ENCODE measurements around the gene AQP6. TPM values are rescaled to one million over a fixed set of nuclear protein-coding genes. Genes with fewer than 3 reads are reported as not detected.

AQP6 gene
- total RNA-seq, 6 donors from 2014 or later, result 0.06 to 0.39 (median 0.24) TPM; not detected in 2

DNA sequence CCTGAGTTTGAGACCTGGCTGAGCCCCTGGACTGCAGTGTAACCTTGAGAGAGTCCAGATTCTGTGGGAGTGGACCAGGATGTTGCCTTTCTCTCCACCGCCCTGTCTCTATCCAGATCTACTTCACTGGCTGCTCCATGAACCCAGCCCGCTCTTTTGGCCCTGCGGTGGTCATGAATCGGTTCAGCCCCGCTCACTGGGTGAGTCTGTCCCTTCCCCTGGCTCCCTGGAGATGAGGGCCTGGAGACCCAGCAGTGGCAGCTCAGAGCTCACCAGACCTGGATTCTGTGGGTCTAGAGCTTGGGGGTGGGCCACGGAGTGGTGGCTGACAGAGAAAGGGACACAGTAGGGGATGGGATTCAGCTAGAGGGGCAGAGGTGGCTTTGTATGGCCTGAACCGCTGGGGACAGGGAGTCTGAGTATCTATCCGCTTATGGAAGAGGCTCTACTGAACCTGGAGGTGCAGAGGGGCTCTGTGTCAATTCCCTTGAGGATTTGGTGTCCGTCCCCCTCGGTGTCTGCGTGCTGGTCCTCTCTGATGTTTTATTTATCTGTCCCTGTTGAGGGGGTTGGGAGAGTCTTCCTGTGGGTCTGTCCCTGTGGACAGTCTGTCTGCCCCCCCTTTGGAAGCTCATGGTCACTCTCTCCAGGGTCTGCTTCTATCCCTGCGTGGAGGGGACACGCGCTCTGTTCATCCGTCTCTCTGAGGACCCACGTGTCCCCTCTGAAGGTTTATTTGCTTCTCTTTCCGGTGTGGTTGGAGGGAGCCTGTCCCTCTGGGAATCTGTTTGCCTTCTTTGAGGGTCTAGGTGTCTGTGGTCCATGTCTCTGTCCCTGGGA, 8.6 kb upstream of the AQP6 start:
- WGBS, 2 donors, result 82 to 86% methylated on average over 16 to 17 of the region's 17 CpGs
- TF ChIP-seq POLR2AphosphoS5 (IDR thresholded peaks at IDR 0.05), result no peak
- no peak for TF ChIP-seq EP300 (IDR thresholded peaks at IDR 0.05)
- no peak for TF ChIP-seq POLR2A (IDR thresholded peaks at IDR 0.05)
- TF ChIP-seq, protein P1, sequence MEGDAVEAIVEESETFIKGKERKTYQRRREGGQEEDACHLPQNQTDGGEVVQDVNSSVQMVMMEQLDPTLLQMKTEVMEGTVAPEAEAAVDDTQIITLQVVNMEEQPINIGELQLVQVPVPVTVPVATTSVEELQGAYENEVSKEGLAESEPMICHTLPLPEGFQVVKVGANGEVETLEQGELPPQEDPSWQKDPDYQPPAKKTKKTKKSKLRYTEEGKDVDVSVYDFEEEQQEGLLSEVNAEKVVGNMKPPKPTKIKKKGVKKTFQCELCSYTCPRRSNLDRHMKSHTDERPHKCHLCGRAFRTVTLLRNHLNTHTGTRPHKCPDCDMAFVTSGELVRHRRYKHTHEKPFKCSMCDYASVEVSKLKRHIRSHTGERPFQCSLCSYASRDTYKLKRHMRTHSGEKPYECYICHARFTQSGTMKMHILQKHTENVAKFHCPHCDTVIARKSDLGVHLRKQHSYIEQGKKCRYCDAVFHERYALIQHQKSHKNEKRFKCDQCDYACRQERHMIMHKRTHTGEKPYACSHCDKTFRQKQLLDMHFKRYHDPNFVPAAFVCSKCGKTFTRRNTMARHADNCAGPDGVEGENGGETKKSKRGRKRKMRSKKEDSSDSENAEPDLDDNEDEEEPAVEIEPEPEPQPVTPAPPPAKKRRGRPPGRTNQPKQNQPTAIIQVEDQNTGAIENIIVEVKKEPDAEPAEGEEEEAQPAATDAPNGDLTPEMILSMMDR (IDR thresholded peaks at IDR 0.05), result no peak
- DNase-seq, result no peak
- H3K27ac ChIP-seq, result no peak overlapping the region
- H3K9me3 ChIP-seq, result no peaks in the 10 kb centered on the region
- peaks cover 28 to 64% (median 53%) of the 10 kb centered on the region in 4 donors for H3K4me1 ChIP-seq
- peaks cover 0 to 22% (median 6%) of the 10 kb centered on the region in 4 donors for H3K27me3 ChIP-seq
- ATAC-seq (ENCODE audit: low FRiP score in 2 of 2), result no peak
- no peaks in the 10 kb centered on the region for H3K36me3 ChIP-seq
- no peak overlapping the region for H3K4me3 ChIP-seq

DNA sequence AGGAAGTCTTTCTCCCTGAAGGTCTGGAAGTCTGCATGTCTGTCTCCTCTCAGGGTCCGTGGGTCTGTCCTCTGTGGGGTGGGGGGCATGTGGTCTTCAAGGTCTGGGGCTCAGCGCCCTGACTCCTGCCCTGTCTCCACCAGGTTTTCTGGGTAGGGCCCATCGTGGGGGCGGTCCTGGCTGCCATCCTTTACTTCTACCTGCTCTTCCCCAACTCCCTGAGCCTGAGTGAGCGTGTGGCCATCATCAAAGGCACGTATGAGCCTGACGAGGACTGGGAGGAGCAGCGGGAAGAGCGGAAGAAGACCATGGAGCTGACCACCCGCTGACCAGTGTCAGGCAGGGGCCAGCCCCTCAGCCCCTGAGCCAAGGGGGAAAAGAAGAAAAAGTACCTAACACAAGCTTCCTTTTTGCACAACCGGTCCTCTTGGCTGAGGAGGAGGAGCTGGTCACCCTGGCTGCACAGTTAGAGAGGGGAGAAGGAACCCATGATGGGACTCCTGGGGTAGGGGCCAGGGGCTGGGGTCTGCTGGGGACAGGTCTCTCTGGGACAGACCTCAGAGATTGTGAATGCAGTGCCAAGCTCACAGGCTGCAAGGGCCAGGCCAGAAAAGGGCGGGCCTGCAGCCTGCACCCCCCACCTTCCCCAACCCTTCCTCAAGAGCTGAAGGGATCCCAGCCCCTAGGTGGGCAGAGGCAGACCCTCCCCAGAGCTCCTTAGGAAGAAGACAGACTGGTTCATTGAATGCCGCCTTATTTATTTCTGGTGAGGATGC, 7.7 kb upstream of the AQP6 start:
- no peak for DNase-seq
- Histone ChIP-seq H3K4me1 (peaks cover 22 to 56% (median 46%) of the 10 kb centered on the region in 4 donors), H3K9me3 (no peaks in the 10 kb centered on the region), H3K36me3 (no peaks in the 10 kb centered on the region), H3K27ac (no peak overlapping the region), H3K27me3 (peaks cover 0 to 22% (median 6%) of the 10 kb centered on the region in 4 donors), H3K4me3 (no peak overlapping the region)
- TF ChIP-seq EP300 (IDR thresholded peaks at IDR 0.05) (no peak), POLR2A (IDR thresholded peaks at IDR 0.05) (no peak)
- TF ChIP-seq, protein P1 (IDR thresholded peaks at IDR 0.05), result no peak
- no peak for ATAC-seq (ENCODE audit: low FRiP score in 2 of 2)
- 62 to 73% methylated on average over 10 to 13 of the region's 13 CpGs for WGBS, 2 donors

DNA sequence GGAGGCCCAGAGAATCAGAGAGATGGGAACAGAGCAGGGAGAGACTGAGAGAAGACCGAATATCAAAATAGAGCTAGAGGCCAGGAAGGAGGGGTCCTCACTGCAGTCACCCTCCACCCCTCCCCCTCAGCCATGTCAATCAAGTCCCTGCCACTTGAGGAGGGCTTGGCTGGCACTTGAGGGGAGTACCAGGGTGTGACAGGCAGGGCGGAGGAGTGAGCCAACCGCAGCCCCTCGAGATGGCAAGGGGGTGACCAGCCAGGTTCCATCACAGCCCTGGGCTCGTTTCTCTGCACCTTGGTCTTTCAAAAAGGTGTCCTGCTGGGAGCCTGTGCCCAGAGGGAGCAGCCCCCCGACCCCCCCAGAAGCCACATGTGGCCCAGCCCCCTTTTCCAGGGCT, 6.9 kb upstream of the AQP6 start:
- H3K4me1 ChIP-seq, result peaks cover 18 to 49% (median 38%) of the 10 kb centered on the region in 4 donors
- DNase-seq (peak in 1 of 2 donors; percentile 61), ATAC-seq (ENCODE audit: low FRiP score in 2 of 2) (no peak)
- no peak overlapping the region for H3K27ac ChIP-seq
- H3K27me3 ChIP-seq, result peaks cover 0 to 19% (median 5%) of the 10 kb centered on the region in 4 donors
- WGBS, 2 donors, result 39 to 74% methylated on average over 4 to 6 of the region's 6 CpGs
- H3K36me3 ChIP-seq, result no peaks in the 10 kb centered on the region
- no peaks in the 10 kb centered on the region for H3K9me3 ChIP-seq
- TF ChIP-seq EP300 (IDR thresholded peaks at IDR 0.05) (no peak), POLR2AphosphoS5 (IDR thresholded peaks at IDR 0.05) (no peak), POLR2A (IDR thresholded peaks at IDR 0.05) (no peak)
- TF ChIP-seq, protein P1 (IDR thresholded peaks at IDR 0.05), result no peak
- no peak overlapping the region for H3K4me3 ChIP-seq

DNA sequence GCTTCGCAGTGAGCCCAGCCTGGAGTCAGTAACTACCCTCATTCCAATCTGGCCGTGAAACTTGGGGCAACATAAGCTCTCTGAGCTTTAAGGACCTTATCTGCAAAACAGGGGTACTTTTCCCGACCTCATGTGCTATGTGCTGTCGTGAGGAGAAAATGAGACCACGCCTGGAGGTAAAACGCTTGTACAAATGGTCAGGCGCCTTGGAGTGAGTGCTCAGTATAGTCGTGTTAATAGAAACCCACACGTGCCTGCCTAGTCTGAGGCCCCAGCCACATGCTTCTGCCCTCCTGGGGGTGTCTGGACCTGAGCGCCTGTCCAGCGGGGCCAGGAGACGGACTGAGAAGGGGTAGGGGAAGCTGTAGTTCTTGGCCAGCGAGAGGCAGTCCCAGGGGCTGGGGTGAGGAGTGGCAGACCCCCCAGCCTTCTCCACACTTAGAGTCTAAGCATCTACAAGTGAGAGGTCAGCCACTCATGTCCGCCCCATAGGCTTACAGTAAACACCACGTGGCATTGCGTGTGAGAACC, 6.2 kb upstream of the AQP6 start:
- no peaks in the 10 kb centered on the region for H3K9me3 ChIP-seq
- peaks cover 12 to 44% (median 31%) of the 10 kb centered on the region in 4 donors for H3K4me1 ChIP-seq
- H3K27ac ChIP-seq, result no peak overlapping the region
- 32 to 34% methylated on average over 13 to 16 of the region's 16 CpGs for WGBS, 2 donors
- DNase-seq (no peak), ATAC-seq (ENCODE audit: low FRiP score in 2 of 2) (no peak)
- TF ChIP-seq POLR2A (IDR thresholded peaks at IDR 0.05) (no peak), POLR2AphosphoS5 (IDR thresholded peaks at IDR 0.05) (no peak), EP300 (IDR thresholded peaks at IDR 0.05) (no peak)
- TF ChIP-seq, protein P1 (IDR thresholded peaks at IDR 0.05), result no peak
- no peak overlapping the region for H3K4me3 ChIP-seq
- H3K36me3 ChIP-seq, result no peaks in the 10 kb centered on the region
- peaks cover 0 to 12% (median 2%) of the 10 kb centered on the region in 4 donors for H3K27me3 ChIP-seq
